ENCODE measurements around the gene ROBO3. TPM values are rescaled to one million over a fixed set of nuclear protein-coding genes. Genes with fewer than 3 reads are reported as not detected.
A peak's percentile ranks its signal among the peaks of the same experiment; 100 is the strongest.

Gene ROBO3
- total RNA-seq, 1 donor from 2014 or later, result 3.0 TPM

DNA sequence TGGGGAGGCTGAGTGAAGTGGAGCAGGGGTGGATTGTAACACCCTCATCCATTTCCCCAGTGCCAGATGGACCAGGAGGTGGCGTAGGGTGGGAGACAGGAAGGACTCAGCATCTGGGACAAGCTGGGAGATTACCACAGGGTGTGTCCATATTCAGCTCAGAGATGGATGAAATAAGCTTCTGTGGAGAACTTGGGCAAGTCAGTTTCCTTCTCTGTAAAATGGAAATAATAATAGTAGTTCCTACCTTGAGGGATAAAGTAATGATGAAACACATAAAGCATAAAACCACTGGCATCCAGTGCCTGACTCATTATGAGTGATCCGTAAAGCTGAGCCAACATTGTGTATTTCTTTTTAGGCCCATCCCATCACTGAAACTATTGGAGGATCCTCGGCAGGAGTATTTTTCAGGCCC lies 33.0 kb downstream of the ROBO3 start:
- no peak for DNase-seq
- intact Hi-C loops (cut with DNase I), result no loop called here
- ATAC-seq (ENCODE audit: poor library complexity), result peak; percentile 26

- peak; percentile 59 for ATAC-seq (ENCODE audit: poor library complexity)
- intact Hi-C loops (cut with DNase I), result no loop called here
- DNase-seq, result peak; percentile 68
Observed at GRCh38 chr11:124898711-124899110, 33.5 kb downstream of the ROBO3 start.

DNA sequence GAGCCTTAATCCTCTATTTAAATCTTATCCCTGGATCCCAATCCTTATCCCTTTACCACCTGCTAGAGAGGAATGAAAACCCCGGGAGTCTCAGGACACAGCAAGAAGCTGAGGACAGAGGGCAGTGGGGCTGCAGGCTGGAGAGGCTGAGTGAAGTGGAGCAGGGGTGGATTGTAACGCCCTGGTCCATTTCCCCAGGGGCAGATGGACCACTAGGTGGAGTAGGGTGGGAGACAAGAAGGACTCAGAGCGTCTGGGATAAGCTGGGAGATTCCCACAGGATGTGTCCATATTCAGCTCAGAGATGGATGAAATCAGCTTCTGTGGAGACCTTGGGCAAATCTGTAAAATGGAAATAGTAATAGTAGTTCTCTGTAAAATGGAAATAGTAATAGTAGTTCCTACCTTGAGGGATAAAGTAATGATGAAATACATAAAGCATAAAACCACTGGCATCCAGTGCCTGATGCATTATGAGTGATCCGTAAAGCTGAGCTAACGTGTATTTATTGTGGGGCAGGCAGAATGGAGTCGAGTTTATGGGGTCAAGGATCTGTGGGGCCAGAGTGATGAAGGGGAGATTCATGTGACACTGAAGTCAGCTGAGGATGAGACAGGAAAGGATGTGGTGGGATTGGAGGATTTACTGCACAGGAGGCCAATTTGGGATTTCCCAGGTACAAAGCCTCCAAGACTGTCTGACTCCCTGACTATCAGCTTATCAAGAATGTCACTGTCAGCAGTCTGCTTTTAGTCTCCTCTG lies 34.3 kb downstream of the ROBO3 start:
- DNase-seq (no peak), ATAC-seq (ENCODE audit: poor library complexity) (no peak)
- intact Hi-C loops (cut with DNase I), result no loop called here

DNA sequence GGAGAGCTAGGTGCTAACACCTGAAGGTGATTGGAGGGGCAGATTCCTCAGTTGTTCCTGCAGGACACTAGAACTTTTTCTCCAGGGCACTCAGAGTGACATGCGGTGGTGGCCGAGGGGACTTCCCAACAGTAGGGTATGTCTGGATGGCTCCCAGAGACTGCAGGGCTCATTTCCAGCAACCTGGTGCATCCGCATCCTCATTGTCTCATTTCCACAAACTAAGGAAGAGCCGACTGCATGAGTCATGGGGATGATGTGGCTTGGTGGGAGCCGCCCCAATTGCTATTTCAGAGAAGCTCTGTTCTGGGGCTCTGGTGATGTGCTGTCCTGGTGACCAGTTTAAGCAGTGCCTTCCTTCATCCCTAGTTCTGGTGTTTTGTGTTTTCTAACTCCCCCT lies 35.2 kb downstream of the ROBO3 start:
- no peak for DNase-seq
- peak; percentile 18 for ATAC-seq (ENCODE audit: poor library complexity)
- intact Hi-C loops (cut with DNase I), result no loop called here

- DNase-seq, result no peak
- no peak for ATAC-seq (ENCODE audit: poor library complexity)
- intact Hi-C loops (cut with DNase I), result no loop called here
Observed at GRCh38 chr11:124902616-124903015, 37.4 kb downstream of the ROBO3 start.

DNA sequence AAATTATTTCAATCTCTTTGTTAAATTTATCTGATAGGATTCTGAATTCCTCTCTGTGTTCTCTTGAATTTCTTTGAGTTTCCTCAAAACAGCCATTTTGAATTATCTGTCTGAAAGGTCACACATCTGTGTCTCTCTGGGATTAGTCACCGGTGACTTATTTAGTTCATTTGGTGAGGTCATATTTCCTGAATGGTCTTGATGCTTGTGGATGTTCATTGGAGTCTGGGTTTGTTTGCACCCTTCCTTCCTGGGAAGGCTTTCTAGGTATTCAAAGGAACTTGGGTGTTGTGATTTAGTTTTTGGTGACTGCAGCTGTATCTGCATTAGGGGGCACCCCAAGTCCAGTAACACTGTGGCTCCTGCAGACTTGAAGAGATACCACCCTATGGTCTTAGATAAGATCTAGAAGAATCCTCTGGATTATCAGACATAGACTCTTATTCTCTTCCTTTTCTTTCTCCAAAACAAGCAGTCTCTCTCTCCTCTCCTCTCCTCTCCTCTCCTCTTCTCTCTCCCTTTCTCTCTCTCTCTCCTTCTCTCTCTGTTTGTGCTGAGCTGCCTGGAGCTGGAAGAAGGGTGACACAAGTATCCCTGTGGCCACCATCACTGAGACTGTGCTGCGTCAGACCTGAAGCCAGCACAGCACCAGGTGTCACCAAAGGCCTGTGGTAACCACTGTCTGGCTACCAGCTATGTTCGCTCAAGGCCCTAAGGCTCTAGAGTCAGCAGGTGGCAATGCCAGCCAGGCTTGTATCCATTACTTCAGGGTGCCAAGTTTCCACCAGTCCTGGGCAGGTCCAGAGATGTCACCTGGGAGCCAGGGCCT lies 50.5 kb downstream of the ROBO3 start:
- intact Hi-C loops (cut with DNase I), result no loop called here

GRCh38 chr11:124916370-124916710 lies 51.1 kb downstream of the ROBO3 start:
- intact Hi-C loops (cut with DNase I), result no loop called here
- no peak for DNase-seq
- no peak for ATAC-seq (ENCODE audit: poor library complexity)

More for the DNA sequence above, 50.5 kb downstream of the ROBO3 start:
- DNase-seq (no peak), ATAC-seq (ENCODE audit: poor library complexity) (no peak)

- ATAC-seq (ENCODE audit: poor library complexity), result no peak
- DNase-seq, result no peak
- intact Hi-C loops (cut with DNase I), result no loop called here
Observed at GRCh38 chr11:124917115-124917637, 51.9 kb downstream of the ROBO3 start.

GRCh38 chr11:124918950-124919349 lies 53.7 kb downstream of the ROBO3 start, which contains the start of gene HEPN1:
Gene HEPN1 (plus strand): TSS chr11:124919250.
- intact Hi-C loops (cut with DNase I), result no loop called here
- ATAC-seq (ENCODE audit: poor library complexity), result no peak

GRCh38 chr11:124919898-124920297 lies 54.7 kb downstream of the ROBO3 start:
- intact Hi-C loops (cut with DNase I), result no loop called here
- DNase-seq (no peak), ATAC-seq (ENCODE audit: poor library complexity) (no peak)

More at GRCh38 chr11:124918950-124919349, 53.7 kb downstream of the ROBO3 start, which contains the start of gene HEPN1:
- DNase-seq, result no peak

GRCh38 chr11:124920356-124920755 lies 55.1 kb downstream of the ROBO3 start:
- ATAC-seq (ENCODE audit: poor library complexity), result no peak
- no peak for DNase-seq
- intact Hi-C loops (cut with DNase I), result no loop called here

DNA sequence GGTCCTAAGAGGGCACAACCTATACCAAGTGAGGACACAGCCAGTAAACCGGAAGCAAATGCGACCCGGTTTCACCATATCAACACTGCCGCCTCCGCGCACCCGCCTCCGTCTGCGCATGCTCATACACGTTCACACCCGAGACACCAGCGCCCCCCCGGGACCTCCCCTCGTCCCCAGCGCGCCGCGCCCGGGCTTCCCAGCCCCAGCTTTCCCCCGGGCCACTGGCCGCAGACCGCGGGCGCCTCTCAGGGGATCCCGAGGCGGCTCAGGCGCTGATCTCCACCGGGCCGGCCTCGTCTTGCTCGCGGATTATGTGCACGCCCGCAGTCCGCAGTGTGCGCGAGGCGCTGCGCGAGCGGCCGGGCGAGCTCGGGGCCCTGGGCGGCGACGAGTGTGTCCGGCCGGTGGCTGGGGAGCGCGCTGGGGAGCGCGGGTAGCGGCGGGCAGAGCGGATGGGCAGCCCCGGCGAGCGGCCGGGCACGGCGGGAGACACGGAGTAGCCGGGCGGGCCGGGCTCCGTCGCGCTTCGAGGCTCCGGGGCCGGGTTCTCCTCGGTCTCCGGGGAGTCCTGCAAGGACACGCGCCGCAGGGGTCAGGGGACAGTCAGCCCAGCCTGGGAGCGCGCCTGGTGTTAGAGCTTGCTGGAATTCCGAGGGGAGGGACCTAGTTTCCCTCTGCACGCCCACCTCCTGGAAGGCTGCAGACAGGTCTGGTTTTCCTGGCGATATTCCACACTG lies 55.8 kb downstream of the ROBO3 start:
- ATAC-seq (ENCODE audit: poor library complexity) (peak; percentile 85), DNase-seq (peak; percentile 88)
- intact Hi-C loops (cut with DNase I), result no loop called here

DNA sequence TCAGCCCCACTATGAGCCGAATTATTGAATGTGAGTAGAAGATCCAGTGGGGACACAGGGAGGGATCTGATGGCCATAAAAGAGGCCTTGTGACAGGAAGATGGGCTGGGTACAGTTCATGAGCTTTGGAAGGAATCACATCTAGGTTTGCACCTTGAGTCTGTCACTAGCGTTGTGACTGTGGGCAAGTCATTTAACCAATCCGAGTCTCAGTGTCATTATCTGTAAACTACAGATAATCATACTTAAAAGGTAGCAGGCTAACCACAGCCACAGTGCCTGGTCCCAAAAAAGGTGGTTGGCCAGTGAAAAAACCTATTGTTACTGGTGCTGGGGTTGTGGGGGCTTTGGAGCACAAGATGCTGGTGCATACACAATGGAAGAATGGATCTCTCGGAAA lies 57.6 kb downstream of the ROBO3 start:
- ATAC-seq (ENCODE audit: poor library complexity) (no peak), DNase-seq (no peak)
- intact Hi-C loops (cut with DNase I), result no loop called here

GRCh38 chr11:124923296-124923695 lies 58.1 kb downstream of the ROBO3 start:
- ATAC-seq (ENCODE audit: poor library complexity) (no peak), DNase-seq (no peak)
- intact Hi-C loops (cut with DNase I), result no loop called here

GRCh38 chr11:124928942-124929665 lies 63.9 kb downstream of the ROBO3 start:
- DNase-seq (no peak), ATAC-seq (ENCODE audit: poor library complexity) (no peak)
- intact Hi-C loops (cut with DNase I), result no loop called here

DNA sequence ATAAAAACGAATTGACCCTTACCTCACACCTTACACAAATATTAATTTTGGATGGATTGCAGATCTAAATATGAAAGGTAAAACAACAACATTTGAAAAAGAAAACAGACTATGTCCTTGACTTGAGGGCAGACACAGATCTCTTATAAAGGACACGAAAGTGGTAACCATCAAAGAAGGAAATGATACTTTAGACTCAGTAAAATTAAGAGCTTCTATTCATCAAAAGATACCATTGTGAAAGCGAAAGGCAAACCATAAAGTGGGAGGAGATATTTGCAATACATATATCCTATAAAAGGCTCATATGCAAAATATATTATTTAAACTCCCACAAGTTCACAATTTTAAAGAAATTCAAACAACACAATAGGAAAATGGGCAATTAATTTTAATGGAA lies 65.6 kb downstream of the ROBO3 start:
- DNase-seq (no peak), ATAC-seq (ENCODE audit: poor library complexity) (no peak)
- intact Hi-C loops (cut with DNase I), result no loop called here
